Measurements from ENCODE around the gene ARHGAP6. TPM values are rescaled to one million over a fixed set of nuclear protein-coding genes. Genes with fewer than 3 reads are reported as not detected.
A peak's percentile ranks its signal among the peaks of the same experiment; 100 is the strongest.
"Not testable (repeated sequence)": the region's sequence is repeated elsewhere in the genome, so short reads cannot be mapped to it uniquely, and the experiment has no call there.

The ARHGAP6 gene
- total RNA-seq, 3 donors from 2014 or later = 0.08 to 0.10 TPM; not detected in 1

- H3K4me3 Mint-ChIP-seq = no peak overlapping the region
- no peaks in the 10 kb centered on the region for H3K36me3 Mint-ChIP-seq (ENCODE audit: insufficient read depth)
- DNase-seq (no peak), ATAC-seq (no peak)
- H3K9me3 Mint-ChIP-seq = no peaks in the 10 kb centered on the region
- no peaks in the 10 kb centered on the region for H3K27me3 Mint-ChIP-seq (ENCODE audit: low read depth)
- H3K4me1 Mint-ChIP-seq (ENCODE audit: low read depth) = no peaks in the 10 kb centered on the region
Measured at GRCh38 chrX:11540532-11541377, 125.0 kb downstream of the ARHGAP6 start.

DNA sequence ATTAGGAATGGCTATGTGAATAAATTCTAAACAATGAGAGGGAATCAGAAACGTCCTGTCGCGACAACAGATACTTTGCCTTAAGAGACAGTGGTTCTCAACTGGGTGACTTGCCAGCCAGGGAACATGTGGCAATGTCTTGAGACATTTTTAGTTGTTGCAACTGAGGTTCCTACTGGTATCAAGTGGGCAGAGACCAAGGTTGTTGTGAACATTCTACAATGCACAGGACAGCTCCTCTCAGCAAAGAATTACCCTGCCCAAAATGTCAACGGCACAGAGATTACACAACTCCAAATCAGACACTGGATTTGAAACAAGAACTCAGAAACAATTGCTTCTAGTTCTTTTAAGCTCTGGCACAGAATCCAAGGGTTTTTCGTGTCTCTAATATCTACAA, 128.6 kb downstream of the ARHGAP6 start:
- Mint-ChIP-seq H3K27me3 (ENCODE audit: low read depth) (no peaks in the 10 kb centered on the region), H3K4me3 (no peak overlapping the region), H3K4me1 (ENCODE audit: low read depth) (no peaks in the 10 kb centered on the region), H3K36me3 (ENCODE audit: insufficient read depth) (no peaks in the 10 kb centered on the region), H3K9me3 (no peaks in the 10 kb centered on the region)
- no peak for DNase-seq
- no peak for ATAC-seq

- no peak for DNase-seq
- Mint-ChIP-seq H3K27me3 (ENCODE audit: low read depth) (peaks cover 2% of the 10 kb centered on the region), H3K36me3 (ENCODE audit: insufficient read depth) (no peaks in the 10 kb centered on the region), H3K4me3 (no peak overlapping the region), H3K9me3 (no peaks in the 10 kb centered on the region), H3K4me1 (ENCODE audit: low read depth) (no peaks in the 10 kb centered on the region)
- no peak for ATAC-seq
Measured at GRCh38 chrX:11535156-11535919, 130.4 kb downstream of the ARHGAP6 start.

- H3K36me3 Mint-ChIP-seq (ENCODE audit: insufficient read depth) = no peaks in the 10 kb centered on the region
- H3K9me3 Mint-ChIP-seq = no peaks in the 10 kb centered on the region
- no peaks in the 10 kb centered on the region for H3K4me1 Mint-ChIP-seq (ENCODE audit: low read depth)
- DNase-seq (no peak), ATAC-seq (peak; percentile 93 to 97)
- peaks cover 2% of the 10 kb centered on the region for H3K27me3 Mint-ChIP-seq (ENCODE audit: low read depth)
- H3K4me3 Mint-ChIP-seq = no peak overlapping the region
Measured at GRCh38 chrX:11533199-11533651, 132.5 kb downstream of the ARHGAP6 start.

DNA sequence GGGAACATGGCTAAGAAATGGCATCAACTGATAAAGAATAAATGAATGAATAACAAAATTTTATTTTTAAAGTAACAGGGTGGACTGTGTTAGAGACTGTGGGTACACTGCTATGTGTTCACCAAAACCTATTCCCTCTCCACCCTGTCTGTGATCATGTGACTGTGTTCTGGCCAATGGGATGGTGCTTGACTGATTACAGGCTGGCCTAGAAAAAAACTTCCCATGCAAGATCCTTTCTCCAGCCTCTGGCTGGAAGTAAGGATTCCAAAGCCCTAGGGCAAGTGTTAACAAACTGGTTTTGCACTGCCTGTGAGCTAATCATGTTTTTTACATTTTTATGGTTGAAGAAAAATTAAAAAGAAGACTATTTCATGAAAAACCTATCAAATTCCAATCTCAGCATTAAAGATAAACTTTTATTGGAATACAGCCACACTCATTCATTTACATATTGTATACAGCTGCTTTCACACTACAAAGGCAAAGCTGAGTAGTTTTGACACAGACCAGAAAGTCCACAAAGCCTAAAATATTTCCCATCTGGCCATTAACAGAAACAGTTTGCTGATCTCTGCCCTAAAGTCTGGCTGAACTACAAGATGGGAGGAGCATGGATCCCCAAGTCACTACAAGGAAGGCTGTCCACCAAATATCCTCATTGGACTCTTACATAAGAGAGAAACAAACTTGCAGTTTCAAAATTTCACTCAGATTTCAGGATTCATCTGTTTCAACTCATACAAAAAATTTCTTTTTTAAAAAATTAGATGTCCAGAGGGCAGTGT, 133.2 kb downstream of the ARHGAP6 start:
- Mint-ChIP-seq H3K4me1 (ENCODE audit: low read depth) (no peaks in the 10 kb centered on the region), H3K36me3 (ENCODE audit: insufficient read depth) (no peaks in the 10 kb centered on the region), H3K27me3 (ENCODE audit: low read depth) (peaks cover 2% of the 10 kb centered on the region), H3K4me3 (no peak overlapping the region), H3K9me3 (no peaks in the 10 kb centered on the region)
- DNase-seq = no peak
- no peak for ATAC-seq

DNA sequence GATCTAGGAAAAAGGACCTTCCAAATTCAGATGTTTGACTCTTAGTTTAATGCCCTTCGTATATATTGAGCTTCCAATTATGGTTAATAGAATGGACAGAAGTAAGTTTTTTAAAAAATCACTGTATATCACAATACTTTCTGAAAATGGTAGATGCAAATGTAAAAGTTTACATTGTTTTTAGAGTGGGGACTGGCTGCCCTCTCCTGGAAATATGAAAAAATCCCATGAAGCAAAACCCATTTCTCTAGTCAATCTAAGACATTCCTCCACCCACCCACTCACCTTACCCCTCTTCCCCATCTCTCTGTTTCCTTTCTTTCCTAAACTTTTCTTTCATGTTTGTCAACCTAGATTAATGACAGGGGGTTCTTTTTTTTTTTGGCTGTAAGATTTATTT, 134.5 kb downstream of the ARHGAP6 start:
- no peaks in the 10 kb centered on the region for H3K9me3 Mint-ChIP-seq
- no peaks in the 10 kb centered on the region for H3K36me3 Mint-ChIP-seq (ENCODE audit: insufficient read depth)
- H3K4me3 Mint-ChIP-seq = no peak overlapping the region
- DNase-seq (no peak), ATAC-seq (no peak)
- H3K4me1 Mint-ChIP-seq (ENCODE audit: low read depth) = no peaks in the 10 kb centered on the region
- peaks cover 2% of the 10 kb centered on the region for H3K27me3 Mint-ChIP-seq (ENCODE audit: low read depth)

DNA sequence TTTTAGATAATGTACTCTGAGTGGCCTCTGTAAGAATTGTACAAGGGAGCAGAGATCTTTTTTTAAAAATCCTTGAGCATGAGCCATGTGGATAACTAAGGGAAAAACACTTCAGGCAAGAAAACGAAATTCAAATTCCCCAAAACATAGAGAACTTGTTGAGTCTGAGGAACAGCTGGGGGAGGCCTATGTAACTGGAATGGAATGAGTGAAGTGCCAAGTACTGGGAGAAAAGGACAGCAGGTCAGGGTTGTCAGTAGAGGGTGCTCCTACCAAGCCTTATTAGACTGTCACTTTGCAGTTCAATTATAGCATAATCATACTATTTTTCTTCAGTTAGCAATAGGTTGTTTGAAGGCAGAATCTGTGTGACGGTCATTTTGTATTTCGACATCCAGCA, 135.1 kb downstream of the ARHGAP6 start:
- Mint-ChIP-seq H3K9me3 (no peaks in the 10 kb centered on the region), H3K27me3 (ENCODE audit: low read depth) (peaks cover 2% of the 10 kb centered on the region), H3K36me3 (ENCODE audit: insufficient read depth) (no peaks in the 10 kb centered on the region), H3K4me1 (ENCODE audit: low read depth) (no peaks in the 10 kb centered on the region), H3K4me3 (no peak overlapping the region)
- DNase-seq = no peak
- no peak for ATAC-seq

DNA sequence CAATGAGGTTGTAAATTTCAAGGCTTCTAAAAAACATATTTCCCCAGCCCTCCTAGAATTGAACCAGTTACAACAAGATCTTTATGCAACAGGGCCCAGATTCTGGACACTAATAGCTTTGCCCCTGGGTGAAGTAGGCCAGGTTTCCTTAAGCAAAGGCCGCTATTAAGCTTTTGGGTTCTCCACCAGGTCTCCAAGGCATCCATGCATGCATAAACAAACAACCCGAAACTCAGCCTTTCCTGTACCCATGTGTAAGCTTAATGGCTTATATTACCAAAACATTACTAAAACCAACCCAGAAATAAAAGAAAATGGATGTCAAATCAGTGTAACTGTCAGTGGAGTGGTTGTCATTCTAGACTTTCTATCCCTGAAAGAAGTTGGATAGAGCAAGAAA, 137.1 kb downstream of the ARHGAP6 start:
- Mint-ChIP-seq H3K36me3 (ENCODE audit: insufficient read depth) (no peaks in the 10 kb centered on the region), H3K27me3 (ENCODE audit: low read depth) (peaks cover 2% of the 10 kb centered on the region), H3K4me3 (no peak overlapping the region), H3K9me3 (no peaks in the 10 kb centered on the region), H3K4me1 (ENCODE audit: low read depth) (no peaks in the 10 kb centered on the region)
- ATAC-seq (no peak), DNase-seq (no peak)

DNA sequence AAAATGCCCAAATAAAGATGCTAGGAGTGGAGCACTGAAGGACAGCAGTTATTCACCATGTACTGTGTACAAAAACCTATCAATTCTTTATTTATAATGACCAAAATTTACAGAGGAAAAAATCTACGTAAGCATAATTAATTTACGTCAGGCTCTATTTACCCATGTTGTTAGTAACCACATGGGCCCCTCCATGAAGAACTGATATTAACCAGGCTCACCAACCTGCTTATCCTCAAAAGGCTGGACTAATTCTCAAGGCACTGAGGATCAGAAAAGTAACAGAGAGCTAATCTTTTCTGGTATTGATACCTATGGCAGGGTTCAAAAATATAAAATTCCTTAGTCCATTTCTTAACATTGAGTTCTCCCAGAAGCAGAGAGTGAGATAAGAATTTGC, 140.0 kb downstream of the ARHGAP6 start:
- no peaks in the 10 kb centered on the region for H3K36me3 Mint-ChIP-seq (ENCODE audit: insufficient read depth)
- H3K4me1 Mint-ChIP-seq (ENCODE audit: low read depth) = no peaks in the 10 kb centered on the region
- no peak for ATAC-seq
- H3K27me3 Mint-ChIP-seq (ENCODE audit: low read depth) = no peaks in the 10 kb centered on the region
- no peaks in the 10 kb centered on the region for H3K9me3 Mint-ChIP-seq
- DNase-seq = no peak
- H3K4me3 Mint-ChIP-seq = no peak overlapping the region

DNA sequence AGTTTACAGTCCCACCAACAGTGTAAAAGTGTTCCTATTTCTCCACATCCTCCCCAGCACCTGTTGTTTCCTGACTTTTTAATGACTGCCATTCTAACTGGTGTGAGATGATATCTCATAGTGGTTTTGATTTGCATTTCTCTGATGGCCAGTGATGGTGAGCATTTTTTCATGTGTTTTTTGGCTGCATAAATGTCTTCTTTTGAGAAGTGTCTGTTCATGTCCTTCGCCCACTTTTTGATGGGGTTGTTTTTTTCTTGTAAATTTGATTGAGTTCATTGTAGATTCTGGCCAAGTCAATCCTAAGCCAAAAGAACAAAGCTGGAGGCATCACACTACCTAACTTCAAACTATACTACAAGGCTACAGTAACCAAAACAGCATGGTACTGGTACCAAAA, 146.5 kb downstream of the ARHGAP6 start:
- H3K27me3 Mint-ChIP-seq (ENCODE audit: low read depth); DNase-seq; H3K4me3 Mint-ChIP-seq; H3K4me1 Mint-ChIP-seq (ENCODE audit: low read depth); ATAC-seq; H3K9me3 Mint-ChIP-seq; H3K36me3 Mint-ChIP-seq (ENCODE audit: insufficient read depth): not testable (repeated sequence)

GRCh38 chrX:11509786-11510185, 155.9 kb downstream of the ARHGAP6 start:
- Mint-ChIP-seq H3K4me1 (ENCODE audit: low read depth) (no peaks in the 10 kb centered on the region), H3K27me3 (ENCODE audit: low read depth) (peaks cover 6% of the 10 kb centered on the region), H3K36me3 (ENCODE audit: insufficient read depth) (no peaks in the 10 kb centered on the region), H3K4me3 (no peak overlapping the region), H3K9me3 (no peaks in the 10 kb centered on the region)
- DNase-seq (no peak), ATAC-seq (no peak)

GRCh38 chrX:11504234-11504633, 161.5 kb downstream of the ARHGAP6 start:
- no peaks in the 10 kb centered on the region for H3K4me1 Mint-ChIP-seq (ENCODE audit: low read depth)
- H3K9me3 Mint-ChIP-seq = no peaks in the 10 kb centered on the region
- H3K27me3 Mint-ChIP-seq (ENCODE audit: low read depth) = peaks cover 6% of the 10 kb centered on the region
- H3K4me3 Mint-ChIP-seq = no peak overlapping the region
- ATAC-seq (no peak), DNase-seq (no peak)
- no peaks in the 10 kb centered on the region for H3K36me3 Mint-ChIP-seq (ENCODE audit: insufficient read depth)

DNA sequence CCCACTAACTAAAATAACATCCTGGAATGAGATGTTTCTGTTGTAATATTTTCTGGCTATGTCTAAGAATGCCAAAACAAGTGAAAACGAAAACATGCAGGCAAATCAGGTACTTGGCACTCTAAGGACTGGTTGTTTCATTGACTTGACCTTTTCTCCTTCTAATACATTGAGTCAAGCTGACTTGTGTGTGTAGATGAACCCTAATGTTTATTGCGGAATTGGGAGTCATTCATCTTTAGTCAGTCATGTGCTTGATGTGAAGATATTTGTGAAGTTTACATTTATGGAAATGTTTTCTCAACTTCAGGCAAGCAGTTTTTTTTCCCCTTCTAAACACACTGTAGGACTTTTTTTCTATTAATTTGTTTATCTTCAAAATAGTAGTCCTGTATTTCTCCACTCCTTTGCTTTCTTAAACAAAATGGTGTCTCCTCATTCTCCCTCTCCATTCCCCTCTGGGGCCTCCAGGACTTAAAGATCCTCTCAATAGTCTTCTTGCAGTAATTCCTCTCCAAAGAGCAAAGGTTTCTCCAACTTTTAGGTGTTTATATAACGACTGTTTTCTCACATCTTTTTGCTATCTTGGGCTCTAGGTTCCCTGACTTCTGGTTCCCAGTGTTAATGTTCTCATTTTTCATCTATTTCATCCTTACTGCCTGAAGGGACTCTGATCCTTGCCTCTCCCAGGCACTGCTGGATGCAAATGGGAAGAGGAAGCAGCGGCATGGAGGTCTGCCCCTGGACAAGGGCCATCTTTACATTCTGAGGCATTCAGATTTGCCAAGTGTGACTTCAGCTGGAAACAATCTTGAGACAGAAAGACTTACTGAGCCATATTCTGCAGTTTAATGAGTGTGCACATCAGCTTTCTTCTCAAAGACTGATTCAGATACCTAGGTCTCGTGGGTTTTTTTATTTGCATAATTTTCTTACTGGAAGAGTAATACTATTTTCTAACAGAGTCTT, 166.4 kb downstream of the ARHGAP6 start:
- DNase-seq = no peak
- Mint-ChIP-seq H3K4me3 (no peak overlapping the region), H3K36me3 (ENCODE audit: insufficient read depth) (no peaks in the 10 kb centered on the region), H3K9me3 (no peaks in the 10 kb centered on the region), H3K27me3 (ENCODE audit: low read depth) (no peaks in the 10 kb centered on the region), H3K4me1 (ENCODE audit: low read depth) (no peaks in the 10 kb centered on the region)
- no peak for ATAC-seq

All from activated T-cell treated with anti-CD3 and anti-CD28 coated beads, Interleukin-2, amount 50 U/mL, for 4 hours (primary cell).